Inflammatory macrophage treated with lipopolysaccharide for 1 hour (primary cell): ENCODE data around the gene CAMK2G.
A peak's percentile ranks its signal among the peaks of the same experiment; 100 is the strongest.
"Not testable (repeated sequence)": the region's sequence is repeated elsewhere in the genome, so short reads cannot be mapped to it uniquely, and the experiment has no call there.

Experiments
- DNase-seq, 2 donors: peaks; one replicate each; pipeline ENCODE4 v3.0.0-alpha.2; 2020 to 2022

Gene CAMK2G

GRCh38 chr10:73874267-73875138 lies at the start of gene CAMK2G:
TSS of gene CAMK2G (minus strand) at chr10:73874555. CDS start at chr10:73874461, 94 bp downstream.
- peak; percentile 55 to 78 for DNase-seq

- DNase-seq: no peak
Observed at GRCh38 chr10:73922864-73923133, 48.4 kb upstream of the CAMK2G start.

- DNase-seq: no peak
Observed at GRCh38 chr10:73922007-73922863, 47.9 kb upstream of the CAMK2G start.

GRCh38 chr10:73920089-73920488 lies 45.7 kb upstream of the CAMK2G start:
- DNase-seq: peak in 1 of 2 donors; percentile 41

- DNase-seq: not testable (repeated sequence)
Observed at GRCh38 chr10:73919481-73919880, 45.1 kb upstream of the CAMK2G start.

GRCh38 chr10:73917566-73918305 lies 43.4 kb upstream of the CAMK2G start:
- no peak for DNase-seq

GRCh38 chr10:73916761-73917470 lies 42.6 kb upstream of the CAMK2G start:
- no peak for DNase-seq

GRCh38 chr10:73915206-73915851 lies 41.0 kb upstream of the CAMK2G start:
- no peak for DNase-seq

GRCh38 chr10:73914036-73914435 lies 39.7 kb upstream of the CAMK2G start:
- DNase-seq: no peak

- DNase-seq: no peak
Observed at GRCh38 chr10:73911553-73912004, 37.2 kb upstream of the CAMK2G start.

GRCh38 chr10:73910764-73911552 lies 36.6 kb upstream of the CAMK2G start, which contains the start of gene PLAU:
TSS of gene PLAU (plus strand) at chr10:73911132. CDS start at chr10:73911556, 424 bp downstream.
- peak; percentile 52 to 66 for DNase-seq

- no peak for DNase-seq
Observed at GRCh38 chr10:73910401-73910763, 36.0 kb upstream of the CAMK2G start.

GRCh38 chr10:73909540-73910115 lies 35.3 kb upstream of the CAMK2G start:
- no peak for DNase-seq

- peak; percentile 94 to 99 for DNase-seq
Observed at GRCh38 chr10:73908853-73909539, 34.6 kb upstream of the CAMK2G start.

GRCh38 chr10:73907841-73908517 lies 33.6 kb upstream of the CAMK2G start:
- DNase-seq: peak; percentile 89 to 97

GRCh38 chr10:73906524-73907447 lies 32.4 kb upstream of the CAMK2G start:
- DNase-seq: peak; percentile 46 to 49

- peak; percentile 80 for DNase-seq
Observed at GRCh38 chr10:73905256-73906020, 31.1 kb upstream of the CAMK2G start.
